ENCODE measurements around the gene PRLR.

DNA sequence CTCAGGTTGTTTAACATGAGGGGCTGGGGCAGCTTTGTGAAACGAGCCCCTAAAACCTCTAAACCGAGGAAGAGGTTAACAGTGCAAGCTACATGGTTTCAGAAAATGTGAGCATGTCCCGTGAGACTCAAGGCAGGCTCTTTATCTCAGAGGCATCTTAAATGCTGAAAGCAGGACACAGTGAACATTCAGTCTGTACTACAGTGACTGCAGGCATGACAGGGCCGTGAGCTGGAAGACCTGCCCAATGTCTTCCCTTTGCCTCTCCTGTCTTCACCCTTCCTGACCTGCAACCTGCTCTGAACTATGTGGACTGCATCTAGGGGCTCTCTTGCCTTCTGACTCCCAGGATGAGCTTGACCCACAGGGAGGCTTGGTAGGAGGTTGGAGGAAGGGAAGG is 58.3 kb downstream of the PRLR start:
- TF ChIP-seq EZH2phosphoT487 (IDR thresholded peaks at IDR 0.05; ENCODE audit: borderline replicate concordance, low read length): no peak
- TF ChIP-seq, protein P1, sequence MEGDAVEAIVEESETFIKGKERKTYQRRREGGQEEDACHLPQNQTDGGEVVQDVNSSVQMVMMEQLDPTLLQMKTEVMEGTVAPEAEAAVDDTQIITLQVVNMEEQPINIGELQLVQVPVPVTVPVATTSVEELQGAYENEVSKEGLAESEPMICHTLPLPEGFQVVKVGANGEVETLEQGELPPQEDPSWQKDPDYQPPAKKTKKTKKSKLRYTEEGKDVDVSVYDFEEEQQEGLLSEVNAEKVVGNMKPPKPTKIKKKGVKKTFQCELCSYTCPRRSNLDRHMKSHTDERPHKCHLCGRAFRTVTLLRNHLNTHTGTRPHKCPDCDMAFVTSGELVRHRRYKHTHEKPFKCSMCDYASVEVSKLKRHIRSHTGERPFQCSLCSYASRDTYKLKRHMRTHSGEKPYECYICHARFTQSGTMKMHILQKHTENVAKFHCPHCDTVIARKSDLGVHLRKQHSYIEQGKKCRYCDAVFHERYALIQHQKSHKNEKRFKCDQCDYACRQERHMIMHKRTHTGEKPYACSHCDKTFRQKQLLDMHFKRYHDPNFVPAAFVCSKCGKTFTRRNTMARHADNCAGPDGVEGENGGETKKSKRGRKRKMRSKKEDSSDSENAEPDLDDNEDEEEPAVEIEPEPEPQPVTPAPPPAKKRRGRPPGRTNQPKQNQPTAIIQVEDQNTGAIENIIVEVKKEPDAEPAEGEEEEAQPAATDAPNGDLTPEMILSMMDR (IDR thresholded peaks at IDR 0.05; ENCODE audit: low read depth, low read length, poor library complexity, severe bottlenecking): no peak

All from DOHH2 (cell line).